ENCODE results near the gene CRLF1. TPM values are rescaled to one million over a fixed set of nuclear protein-coding genes. Genes with fewer than 3 reads are reported as not detected.

CRLF1 gene, protein sequence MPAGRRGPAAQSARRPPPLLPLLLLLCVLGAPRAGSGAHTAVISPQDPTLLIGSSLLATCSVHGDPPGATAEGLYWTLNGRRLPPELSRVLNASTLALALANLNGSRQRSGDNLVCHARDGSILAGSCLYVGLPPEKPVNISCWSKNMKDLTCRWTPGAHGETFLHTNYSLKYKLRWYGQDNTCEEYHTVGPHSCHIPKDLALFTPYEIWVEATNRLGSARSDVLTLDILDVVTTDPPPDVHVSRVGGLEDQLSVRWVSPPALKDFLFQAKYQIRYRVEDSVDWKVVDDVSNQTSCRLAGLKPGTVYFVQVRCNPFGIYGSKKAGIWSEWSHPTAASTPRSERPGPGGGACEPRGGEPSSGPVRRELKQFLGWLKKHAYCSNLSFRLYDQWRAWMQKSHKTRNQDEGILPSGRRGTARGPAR
- 10 to 100 TPM; 27.7 to 90.8 (median 40.1) TPM for total RNA-seq

DNA sequence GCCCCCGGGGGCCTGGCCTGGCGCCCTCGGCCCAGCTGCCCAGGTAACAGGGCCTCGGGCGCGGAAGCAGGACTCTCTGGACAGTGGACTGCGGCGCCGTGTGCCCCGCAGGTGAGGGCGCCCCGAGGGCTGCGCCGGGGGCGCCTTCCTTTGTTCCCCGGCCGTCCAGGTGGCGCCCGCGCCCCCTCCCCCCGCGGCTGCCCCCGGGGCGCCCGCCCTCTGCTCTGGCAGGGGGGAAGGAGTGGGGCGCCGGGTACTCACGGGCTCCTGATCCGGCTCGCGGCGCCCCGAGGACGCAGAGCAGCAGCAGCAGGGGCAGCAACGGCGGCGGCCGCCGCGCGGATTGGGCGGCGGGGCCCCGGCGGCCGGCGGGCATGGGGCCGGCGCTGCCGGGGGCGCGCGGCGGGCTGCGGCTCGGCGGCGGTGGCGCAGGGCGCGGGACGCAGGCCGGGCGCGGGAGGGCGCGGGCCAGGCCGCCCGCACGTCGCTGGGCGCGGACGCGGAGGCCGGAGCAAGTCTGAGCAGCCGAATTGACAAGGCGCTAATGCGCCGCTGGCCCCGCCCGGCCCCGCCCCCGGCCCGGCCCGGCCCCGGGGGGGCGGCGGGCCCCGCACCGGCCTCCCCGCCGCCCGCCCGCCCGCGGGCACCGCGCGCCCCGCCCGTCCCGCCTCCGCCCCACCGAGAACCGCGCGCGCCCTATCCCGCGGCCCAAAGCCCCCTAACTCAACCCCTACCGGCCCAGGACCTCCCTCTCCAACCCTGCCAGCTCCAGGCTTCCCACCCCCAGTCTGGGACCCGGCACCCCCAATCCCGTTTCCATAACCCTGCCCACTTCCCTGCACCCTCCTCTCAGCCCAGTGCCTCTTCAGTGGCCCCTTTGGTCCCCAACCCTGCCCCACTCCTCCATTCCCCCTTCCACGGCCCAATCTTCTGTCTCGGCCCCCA lies at the start of gene CRLF1:
TSS of gene CRLF1 (minus strand) at position 519 of the 945 bp plus-strand sequence. CDS start at position 376, 143 bp downstream.
- 0 to 1% methylated on average over 10 to 67 of the region's 116 CpGs for WGBS, 2 donors
- TF ChIP-seq POLR2A (IDR thresholded peaks at IDR 0.05) = no peak
- no peak for TF ChIP-seq CTCF (IDR thresholded peaks at IDR 0.05)
- H3K4me3 ChIP-seq (ENCODE audit: low read depth, poor library complexity, severe bottlenecking) = peak within 1 kb of the TSS; percentile 11
- intact Hi-C loops (cut with DNase I; ENCODE audit: low total_unique reads) = no loop called here
- no peak for DNase-seq (ENCODE audit: low spot score in 2 of 2)

DNA sequence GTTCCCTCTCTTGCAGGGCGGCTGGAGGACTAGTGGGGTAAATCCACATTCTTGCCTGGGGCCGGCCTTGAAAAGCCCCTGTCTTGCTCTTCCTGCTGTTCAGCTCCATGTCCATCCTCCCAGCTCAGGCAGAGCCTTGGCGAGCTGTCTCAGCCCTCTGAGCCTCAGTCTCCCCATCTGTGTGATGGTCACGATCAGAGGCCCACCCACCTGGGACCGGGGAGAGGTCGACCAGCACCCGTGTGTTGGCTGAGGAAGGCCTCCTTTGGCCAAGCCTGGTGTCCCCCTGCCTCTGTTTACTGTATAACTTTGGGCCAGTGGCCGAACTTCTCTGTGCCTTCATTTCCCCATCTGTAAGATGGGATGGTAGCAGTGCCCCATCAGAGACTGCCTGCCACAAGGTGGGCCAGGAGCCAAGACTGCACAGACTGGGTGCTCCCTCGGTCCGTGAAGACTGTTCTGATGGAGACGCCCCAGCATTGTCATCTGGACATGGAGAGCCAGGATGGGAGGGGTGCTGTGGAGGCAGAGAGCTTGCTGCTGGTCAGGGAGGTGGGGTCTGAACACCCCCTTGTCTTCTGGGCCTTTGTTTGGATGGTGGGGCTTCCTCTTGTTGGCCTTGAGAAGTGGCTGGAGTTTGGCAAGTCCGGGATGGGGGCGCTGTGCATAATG lies 48.7 kb upstream of the CRLF1 start:
- no peak for DNase-seq (ENCODE audit: low spot score in 2 of 2)
- 94 to 95% methylated on average over 13 of the region's 13 CpGs for WGBS, 2 donors
- TF ChIP-seq CTCF (IDR thresholded peaks at IDR 0.05) = no peak
- TF ChIP-seq POLR2A (IDR thresholded peaks at IDR 0.05) = no peak
- intact Hi-C loops (cut with DNase I; ENCODE audit: low total_unique reads) = no loop called here
- H3K4me3 ChIP-seq (ENCODE audit: low read depth, poor library complexity, severe bottlenecking) = no peak overlapping the region

DNA sequence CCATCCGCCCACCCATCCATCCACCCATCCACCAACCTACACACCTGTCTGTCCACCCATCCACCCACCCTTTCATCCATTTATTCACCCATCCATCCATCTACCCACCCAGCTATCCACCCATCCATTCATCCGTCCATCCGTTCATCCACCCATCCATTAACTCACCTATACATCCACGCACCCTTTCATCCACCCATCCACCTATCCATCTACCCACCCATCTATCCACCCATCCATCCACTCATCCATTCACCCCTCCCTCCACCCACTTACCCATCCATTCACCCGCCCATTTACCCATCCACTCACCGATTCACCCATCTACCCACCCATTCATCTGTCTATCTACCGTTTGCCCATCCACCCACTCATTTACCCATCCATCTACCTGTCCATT lies 47.9 kb upstream of the CRLF1 start:
- intact Hi-C loops (cut with DNase I; ENCODE audit: low total_unique reads) = no loop called here
- H3K4me3 ChIP-seq (ENCODE audit: low read depth, poor library complexity, severe bottlenecking) = no peak overlapping the region
- TF ChIP-seq POLR2A (IDR thresholded peaks at IDR 0.05) = no peak
- 93 to 95% methylated on average over 7 of the region's 7 CpGs for WGBS, 2 donors
- no peak for DNase-seq (ENCODE audit: low spot score in 2 of 2)

DNA sequence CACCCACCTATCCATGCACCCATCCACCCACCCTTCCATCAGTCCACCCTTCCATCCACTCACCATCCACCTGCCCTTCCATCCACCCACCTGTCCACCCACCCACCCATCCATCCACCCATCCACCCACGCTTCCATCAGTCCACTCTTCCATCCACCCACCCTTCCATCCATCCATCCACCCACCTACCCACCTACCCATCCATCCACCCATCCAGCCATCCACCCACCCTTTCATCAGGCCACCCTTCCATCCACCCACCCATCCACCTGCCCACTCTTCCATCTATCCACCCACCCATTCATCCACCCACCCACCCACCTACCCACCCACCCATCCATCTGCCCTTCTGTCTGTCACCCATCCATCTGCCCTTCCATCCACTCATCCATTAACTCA lies 47.3 kb upstream of the CRLF1 start:
- H3K4me3 ChIP-seq (ENCODE audit: low read depth, poor library complexity, severe bottlenecking) = no peak overlapping the region
- 100% methylated on average over 1 of the region's 1 CpG for whole genome bisulfite sequencing, 2 donors
- intact Hi-C loops (cut with DNase I; ENCODE audit: low total_unique reads) = no loop called here
- no peak for TF ChIP-seq POLR2A (IDR thresholded peaks at IDR 0.05)
- TF ChIP-seq CTCF (IDR thresholded peaks at IDR 0.05) = no peak
- DNase-seq (ENCODE audit: low spot score in 2 of 2) = no peak

GRCh38 chr19:18651733-18652132 lies 45.1 kb upstream of the CRLF1 start:
- TF ChIP-seq CTCF (IDR thresholded peaks at IDR 0.05) (no peak), POLR2A (IDR thresholded peaks at IDR 0.05) (no peak)
- no peak overlapping the region for H3K4me3 ChIP-seq (ENCODE audit: low read depth, poor library complexity, severe bottlenecking)
- intact Hi-C loops (cut with DNase I; ENCODE audit: low total_unique reads) = no loop called here
- WGBS, 2 donors = 75 to 80% methylated on average over 6 of the region's 6 CpGs
- DNase-seq (ENCODE audit: low spot score in 2 of 2) = no peak
